NOMO-1 (cell line): ENCODE data around the gene GSX2.

Experiments used
- DNase-seq, 2 experiments: peaks; one replicate each; lab custom pipeline; 2025; ENCODE audit not compliant: unreplicated experiment in 2 of 2; lab: John Stamatoyannopoulos, UW

GSX2 gene

DNA sequence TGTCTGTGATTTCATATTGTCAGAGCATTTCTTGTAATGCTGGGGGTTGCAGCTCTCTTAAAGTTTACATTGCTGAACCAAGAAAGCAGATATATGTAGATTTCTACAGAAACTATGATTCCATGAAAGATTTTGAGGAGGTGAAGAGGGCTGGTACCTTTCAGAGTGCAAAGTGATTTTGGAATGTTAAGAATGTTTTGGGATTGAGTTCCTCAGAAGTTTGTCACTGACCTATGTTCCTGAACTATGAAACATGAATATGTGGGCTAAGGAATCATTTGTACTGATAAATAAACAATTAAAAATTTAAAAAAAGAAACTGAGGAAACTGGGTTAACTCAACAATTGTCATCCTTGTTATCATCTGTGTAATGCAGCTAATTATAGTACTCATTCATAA lies 23.3 kb upstream of the GSX2 start:
- no peak for DNase-seq

- no peak for DNase-seq
Observed at GRCh38 chr4:54077812-54078211, 22.2 kb upstream of the GSX2 start.

- DNase-seq, result no peak
Observed at GRCh38 chr4:54082168-54082567, 17.8 kb upstream of the GSX2 start.

- DNase-seq, result no peak
Observed at GRCh38 chr4:54085284-54085683, 14.7 kb upstream of the GSX2 start.

DNA sequence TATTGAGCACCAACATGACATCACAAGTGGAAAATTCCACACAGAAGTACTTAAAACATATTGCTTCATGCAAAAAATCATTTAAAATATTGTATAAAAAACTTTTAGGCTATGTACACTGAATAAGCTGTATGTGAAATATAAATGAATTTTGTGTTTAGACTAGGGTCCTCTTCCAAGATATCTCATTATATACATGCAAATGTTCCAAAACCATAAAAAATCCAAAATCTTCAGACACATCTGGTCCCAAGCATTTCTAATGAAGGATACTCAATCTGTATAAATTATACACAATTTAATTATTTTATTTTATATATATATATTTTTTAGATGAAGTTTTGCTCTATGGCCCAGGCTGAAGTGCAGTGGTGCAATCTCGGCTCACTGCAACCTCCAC lies 10.1 kb upstream of the GSX2 start:
- DNase-seq, result no peak

GRCh38 chr4:54090404-54090803 lies 9.6 kb upstream of the GSX2 start:
- no peak for DNase-seq

- peak in 1 of 2 experiments; percentile 20 for DNase-seq
Observed at GRCh38 chr4:54090804-54091623, 8.9 kb upstream of the GSX2 start.

DNA sequence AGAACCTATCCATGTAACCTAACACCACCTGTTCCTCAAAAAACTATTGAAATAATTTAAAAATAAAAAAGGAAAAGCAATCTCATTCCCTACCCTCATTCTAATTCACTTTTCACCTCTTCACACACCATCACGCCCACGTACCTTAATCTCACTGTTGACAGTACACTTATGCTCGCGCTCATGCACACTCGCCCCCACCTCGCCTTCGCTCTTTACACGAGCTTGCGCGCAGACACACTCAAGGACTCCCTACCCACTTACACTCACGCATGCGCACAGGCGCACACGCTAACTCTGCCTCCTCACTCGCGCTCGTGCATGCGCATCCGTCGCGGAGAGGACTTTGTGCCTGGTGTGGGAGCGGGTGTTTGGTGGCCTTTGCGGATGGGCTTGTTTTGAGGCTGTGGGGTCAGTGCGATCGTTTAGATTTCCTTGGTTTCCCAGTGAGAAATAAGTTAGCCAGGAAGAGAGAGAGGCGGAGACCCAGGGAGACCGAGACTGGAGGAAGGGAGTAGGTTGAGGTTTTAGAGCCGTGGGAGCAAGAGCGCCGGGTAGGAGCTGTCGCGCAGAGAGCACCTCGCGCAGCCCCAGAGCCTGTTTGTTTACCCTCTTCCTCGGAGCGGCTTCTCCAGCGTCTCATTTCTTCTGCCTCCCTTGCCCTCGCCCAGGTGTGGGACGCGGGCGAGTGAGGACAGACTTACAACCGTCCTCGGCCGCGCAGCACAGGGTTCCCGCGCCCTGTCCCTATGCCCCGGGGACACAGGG lies 8.1 kb upstream of the GSX2 start:
- peak; percentile 41 to 69 for DNase-seq

- no peak for DNase-seq
Observed at GRCh38 chr4:54092405-54093323, 7.3 kb upstream of the GSX2 start.

DNA sequence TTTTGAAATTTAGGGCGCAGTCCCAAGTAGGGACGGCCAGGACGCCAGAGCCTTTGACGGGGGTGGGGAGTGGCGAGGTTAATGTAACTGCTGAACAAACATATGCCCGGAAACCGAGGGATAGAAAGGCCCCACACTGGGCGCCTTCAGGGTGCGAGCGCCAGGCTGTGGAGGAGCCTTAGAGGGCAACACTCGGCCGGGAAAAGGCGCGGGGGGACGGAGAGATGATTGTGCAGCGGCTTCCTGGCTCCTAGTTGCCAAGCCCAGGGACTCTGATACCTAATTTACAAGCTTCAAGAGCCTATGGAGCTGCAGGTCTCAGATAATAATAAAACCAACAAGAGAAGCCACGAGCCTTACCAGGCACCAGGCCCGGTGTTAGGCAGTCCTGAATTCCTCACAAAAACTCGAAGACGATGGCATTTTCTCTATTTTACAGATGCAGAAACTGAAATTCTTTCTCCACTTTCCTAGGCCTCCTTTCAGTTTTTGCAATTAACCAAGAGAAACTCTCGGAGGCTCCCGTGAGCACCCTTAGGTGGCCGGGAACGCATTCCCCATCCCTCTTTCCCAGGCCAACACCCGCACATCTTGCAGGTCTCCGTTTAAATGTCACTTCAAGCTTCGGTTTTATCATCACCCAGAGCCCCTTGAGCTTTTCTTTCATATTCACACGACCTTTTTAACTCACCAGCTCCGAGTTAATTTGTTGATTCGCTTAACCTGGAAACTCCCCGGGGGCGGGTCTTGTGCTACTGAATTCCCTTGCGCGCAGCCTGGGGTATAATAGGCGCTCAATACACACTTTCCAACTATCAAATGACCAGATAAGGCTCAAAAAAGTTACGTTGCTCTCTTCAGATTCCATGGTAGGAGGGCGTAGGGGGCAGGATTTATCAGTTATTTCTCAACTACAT lies 6.4 kb upstream of the GSX2 start:
- no peak for DNase-seq

- no peak for DNase-seq
Observed at GRCh38 chr4:54094451-54094850, 5.5 kb upstream of the GSX2 start.

DNA sequence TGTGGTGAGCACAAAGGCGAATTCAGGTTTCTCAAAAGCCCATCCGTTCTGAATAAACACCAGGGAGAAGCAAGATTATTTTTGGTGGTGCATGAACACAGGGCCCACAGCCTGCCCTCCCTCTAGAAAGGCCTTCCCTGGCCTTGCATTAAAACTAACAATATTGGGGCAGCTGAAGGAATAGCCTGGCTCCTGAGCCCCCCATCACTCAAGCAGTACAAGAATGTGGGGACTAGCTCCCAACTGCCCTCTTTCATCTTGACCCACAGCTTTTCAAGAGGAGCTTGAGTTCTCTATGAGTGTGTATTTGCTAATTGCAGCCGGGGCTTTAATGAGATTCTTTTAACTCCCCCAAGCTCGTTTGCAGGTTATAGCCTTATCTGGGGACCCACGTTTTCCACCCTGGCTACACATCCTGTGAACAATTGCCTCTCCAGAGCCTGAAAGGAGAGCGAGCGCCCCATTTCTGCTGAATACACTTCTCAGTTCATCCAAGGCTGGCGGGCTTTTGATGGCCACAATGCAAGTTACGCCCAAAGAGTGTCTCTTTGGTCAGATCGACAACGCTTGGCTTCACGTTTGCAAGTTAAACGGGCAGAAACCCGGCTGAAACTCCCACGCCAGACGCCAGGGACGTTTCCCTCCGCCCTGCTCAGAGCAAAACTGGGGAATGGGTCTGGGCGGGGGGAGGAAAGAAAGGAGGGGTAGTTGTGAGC lies 4.7 kb upstream of the GSX2 start:
- DNase-seq, result no peak

DNA sequence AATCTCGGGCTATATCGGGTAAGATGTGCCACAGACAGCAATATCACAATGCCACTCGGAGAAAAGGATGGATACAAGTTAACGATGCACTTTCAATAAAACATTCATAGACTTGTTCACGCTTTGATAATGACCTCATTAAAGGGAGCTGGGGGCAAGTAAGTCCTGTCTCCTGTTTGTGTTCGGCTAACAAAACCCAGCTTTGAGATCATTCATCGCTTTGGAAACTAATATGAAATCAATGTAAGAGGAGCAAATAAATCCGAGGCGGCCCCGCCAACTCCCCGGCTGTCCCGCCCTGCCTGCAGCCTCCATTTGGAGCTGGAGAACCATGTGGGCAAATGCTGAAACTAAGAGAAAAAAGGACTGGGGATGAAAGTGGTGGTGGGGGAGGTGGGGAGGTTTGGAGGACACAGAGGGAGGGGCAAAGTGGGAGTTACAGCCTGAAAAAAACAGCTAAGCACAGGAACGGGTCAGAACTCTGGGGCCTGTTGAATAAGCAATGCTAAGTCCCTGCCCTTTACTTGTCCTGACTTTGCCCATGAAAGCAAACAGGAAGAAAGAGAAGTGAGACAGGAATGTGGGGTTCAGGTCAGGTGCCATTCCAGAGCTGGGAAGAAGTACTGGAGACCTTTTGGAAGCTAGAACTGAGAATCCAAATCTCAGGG lies 3.5 kb upstream of the GSX2 start:
- DNase-seq, result no peak

DNA sequence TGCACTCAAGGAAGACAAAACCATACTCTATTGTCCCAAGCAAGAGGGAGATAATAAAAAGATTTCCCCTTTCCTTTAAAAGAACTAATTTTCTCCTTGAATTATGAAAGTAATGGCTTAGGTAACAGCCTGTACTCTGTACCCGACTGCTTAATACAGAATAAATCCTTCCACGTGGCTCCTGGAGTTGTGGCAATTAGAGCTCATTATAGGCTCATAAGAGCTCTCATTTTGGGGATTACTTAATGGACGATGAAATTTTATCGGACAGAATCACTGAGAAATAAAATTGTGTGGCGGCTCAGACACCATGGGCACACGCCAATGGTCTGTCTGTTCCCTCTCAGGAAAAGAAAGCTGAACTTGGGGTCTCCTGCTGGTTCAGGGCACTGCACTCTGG lies 2.8 kb upstream of the GSX2 start:
- DNase-seq, result no peak

GRCh38 chr4:54098375-54098774 lies 1.6 kb upstream of the GSX2 start:
- no peak for DNase-seq

DNA sequence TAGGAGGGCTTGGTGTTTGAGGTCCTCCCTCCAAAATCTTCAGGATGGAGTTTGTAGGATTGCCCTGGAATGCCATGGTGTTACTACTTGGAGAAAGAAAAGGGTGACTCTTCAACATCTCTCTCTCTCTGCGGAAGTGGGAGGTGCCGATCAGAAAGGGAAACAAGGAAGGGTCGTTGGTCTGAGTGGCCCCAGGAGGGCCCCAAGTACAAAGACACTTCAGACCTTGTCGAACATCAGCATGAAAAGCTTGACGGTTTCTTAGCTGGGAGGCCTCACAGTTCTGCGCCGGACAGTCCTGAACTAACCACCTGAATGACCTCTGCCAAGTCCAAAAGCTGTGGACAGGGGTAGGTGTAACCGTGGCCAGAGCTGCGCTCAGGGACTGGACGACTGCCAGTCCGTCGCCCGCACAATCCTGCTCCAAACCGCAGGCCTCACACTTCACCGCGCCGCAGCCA lies 646 bp upstream of the GSX2 start:
- DNase-seq, result no peak

- peak in 1 of 2 experiments; percentile 16 for DNase-seq
Observed at GRCh38 chr4:54100595-54101189, 729 bp downstream of the GSX2 start.
